ENCODE measurements around the gene TMPRSS3.

Gene TMPRSS3

DNA sequence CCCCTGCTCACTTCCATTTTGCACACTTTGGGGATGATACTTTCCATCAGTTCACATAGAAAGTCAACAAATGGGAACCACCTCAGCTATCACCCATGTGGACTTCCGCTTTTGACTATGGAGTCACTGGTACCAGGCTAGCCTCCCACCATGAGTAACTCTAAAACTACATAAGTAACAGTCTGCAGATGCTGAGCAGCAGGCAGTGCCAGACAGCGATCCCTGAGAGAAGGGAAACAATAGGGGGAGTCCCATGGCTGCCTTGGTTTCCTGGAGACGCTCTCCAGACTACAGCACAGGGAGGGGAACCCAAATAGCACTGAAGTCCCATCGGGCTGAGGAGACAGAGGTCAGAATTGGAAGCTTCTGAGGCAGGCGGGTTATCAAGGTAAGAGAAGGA, 42.2 kb downstream of the TMPRSS3 start:
- in situ Hi-C loops (cut with MboI; ENCODE audit: low sequenced_read_pairs) = no loop called here

DNA sequence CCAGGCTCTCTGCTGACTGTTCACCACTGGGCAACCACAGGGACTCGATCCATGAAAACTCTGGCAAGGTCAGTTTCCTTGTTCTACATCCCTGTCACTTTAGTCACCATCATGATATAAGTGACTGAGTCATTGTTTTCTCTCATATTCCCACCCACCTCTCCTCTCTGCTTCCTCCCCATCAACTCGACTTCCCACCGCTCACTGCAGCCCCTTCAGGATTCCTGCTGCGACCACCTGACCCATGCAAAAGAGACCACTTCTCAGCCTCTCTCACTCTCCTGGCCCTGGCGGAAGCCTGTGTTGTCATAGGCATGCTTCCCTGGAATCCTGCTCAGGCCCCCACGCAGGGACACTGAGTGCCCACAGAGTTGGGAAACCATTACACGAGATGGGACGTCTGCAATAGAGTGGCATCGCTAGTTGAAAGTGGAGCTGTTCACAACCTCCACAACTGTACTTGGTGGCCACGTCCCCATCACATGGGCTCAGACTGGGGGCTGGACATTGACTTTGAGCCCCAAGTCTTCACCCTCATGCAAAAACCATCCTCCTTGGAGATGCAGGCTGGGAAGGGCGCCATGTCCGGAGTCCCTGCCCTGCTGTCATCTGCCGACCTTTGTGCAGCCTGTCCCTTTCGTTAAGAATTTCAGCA, 43.3 kb downstream of the TMPRSS3 start:
- in situ Hi-C loops (cut with MboI; ENCODE audit: low sequenced_read_pairs) = no loop called here

DNA sequence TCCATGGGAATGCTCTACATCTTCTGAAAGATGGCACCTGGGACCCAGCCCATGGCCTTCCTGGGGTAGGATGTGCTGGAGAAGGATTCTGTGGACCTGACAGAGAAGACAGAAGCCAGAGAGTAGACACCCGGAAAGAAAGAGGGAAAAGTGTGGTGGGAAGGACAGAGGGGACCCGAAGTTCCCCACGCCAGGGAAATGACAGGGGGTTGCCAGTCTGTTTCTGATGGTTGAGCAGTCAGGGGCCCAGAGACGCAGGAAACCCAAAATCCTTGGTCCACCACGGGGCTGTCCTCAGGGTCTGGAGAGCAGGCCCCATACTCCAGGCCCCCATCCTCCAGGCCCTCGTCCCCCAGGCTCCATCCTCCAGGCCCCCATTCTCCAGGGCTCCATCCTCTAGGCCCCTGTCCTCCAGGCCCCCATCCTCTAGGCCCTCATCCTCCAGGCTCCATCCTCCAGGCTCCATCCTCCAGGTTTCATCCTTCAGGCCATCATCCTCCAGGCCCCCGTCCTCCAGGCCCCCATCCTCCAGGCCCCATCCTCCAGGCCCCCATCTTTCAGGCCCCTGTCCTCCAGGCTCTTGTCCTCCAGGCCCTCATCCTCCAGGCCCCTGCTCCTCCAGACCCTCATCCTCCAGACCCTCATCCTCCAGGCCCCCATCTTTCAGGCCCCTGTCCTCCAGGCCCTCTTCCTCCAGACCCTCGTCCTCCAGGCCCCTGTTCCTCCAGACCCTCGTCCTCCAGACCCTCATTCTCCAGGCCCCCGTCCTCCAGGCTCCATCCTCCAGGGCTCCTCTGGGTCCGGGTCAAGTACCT, 44.0 kb downstream of the TMPRSS3 start:
- in situ Hi-C loops (cut with MboI; ENCODE audit: low sequenced_read_pairs) = no loop called here

DNA sequence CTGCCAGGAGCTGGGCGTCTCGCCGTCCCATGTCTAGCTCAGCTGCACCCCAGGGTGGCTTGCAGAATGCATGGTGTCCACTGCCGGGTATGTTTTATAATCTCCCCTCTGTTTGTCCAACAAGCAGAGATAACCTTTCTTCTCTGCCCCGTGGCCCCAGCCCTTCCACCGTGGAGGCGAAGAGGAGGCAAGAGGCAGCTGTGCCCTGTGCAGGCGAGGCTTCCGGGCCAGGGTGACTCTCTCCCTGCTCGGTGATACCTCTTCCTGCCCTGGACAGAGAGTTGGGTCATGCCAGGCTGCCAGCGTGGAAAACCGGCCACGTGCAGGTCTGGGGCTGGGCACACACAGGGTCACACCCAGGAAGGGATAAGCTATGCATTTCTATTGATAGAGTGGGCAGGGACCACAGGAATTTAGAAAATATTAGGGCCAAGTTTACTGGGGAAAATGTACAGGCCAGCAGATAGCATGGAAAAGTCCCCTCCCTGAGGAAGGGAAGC, 44.9 kb downstream of the TMPRSS3 start, which contains the start of gene TFF2:
TSS of gene TFF2 (minus strand) at position 68 of the 500 bp plus-strand sequence. CDS start at position 31, 37 bp downstream.
- in situ Hi-C loops (cut with MboI; ENCODE audit: low sequenced_read_pairs) = no loop called here

DNA sequence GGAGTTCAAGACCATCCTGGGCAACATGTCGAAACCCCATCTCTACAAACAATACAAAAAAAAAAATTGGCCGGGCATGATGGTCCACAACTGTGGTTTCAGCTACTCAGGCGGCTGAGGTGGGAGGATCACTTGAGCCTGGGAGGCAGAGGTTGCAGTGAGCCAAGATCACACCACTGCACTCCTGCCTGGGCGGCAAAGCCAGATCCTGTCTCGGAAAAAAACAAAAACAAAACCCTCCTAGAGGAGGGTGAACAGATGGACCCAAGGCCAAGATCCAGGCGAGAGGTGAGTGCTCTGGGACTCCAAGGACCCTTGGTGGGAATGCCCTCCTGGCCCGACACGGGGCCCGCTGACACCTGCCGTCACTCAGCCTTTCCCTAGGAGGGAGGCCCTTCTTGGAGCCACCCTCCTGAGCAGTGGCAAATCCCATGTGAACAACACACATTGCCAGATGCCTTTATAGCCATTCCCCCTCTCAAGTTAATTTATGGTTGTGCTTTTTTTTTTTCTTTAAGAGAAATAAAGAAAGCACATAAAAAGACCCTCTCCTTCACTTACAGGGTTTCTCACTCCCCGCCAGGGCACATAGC, 45.4 kb downstream of the TMPRSS3 start:
- in situ Hi-C loops (cut with MboI; ENCODE audit: low sequenced_read_pairs) = no loop called here

DNA sequence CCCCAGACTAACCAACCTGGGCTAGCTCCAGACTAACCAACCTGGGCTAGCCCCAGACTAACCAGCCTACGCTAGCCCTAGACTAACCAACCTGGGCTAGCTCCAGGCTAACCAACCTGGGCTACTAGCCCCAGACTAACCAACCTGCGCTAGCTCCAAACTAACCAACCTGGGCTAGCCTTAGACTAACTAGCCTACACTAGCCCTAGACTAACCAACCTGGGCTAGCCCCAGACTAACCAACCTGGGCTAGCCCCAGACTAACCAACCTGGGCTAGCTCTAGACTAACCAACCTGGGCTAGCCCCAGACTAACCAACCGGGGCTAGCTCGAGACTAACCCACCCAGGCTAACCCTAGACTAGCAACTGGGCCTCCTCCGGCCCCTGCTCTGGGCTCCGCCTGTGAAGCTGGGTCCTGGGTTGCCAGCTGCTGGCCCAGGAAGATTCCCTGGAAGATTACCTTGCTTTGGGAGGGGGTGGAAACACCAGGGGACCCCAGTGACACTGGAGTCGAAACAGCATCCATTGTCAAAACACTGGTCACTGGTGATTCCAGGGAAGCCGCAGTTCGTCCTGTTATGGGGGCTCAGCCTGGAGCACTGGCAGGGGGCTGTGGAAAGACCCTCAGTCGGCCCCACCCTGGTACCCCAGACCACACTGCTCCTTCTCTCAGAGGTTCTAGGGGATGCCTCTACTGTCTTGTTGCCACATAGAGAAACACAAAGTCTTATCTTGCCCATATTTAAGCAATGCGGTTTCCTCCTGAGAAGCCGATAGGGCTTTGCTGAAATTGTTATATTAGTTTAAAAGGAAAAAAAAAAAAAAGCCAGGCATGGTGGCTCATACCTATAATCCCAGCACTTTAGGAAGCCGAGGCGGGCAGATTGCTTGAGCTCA, 46.2 kb downstream of the TMPRSS3 start:
- in situ Hi-C loops (cut with MboI; ENCODE audit: low sequenced_read_pairs) = no loop called here

DNA sequence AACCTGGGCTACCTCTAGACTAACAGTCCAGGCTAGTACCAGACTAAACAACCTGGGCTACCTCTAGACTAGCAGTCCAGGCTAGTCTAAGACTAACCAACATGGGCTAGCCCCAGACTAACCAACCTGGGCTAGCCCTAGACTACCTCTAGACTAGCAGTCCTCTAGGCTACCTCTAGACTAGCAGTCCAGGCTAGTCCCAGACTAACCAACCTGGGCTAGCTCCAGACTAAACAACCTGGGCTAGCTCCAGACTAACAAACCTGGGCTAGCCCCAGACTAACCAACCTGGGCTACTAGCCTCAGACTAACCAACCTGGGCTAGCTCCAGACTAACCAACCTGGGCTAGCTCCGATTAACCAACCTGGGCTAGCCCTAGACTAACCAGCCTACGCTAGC, 47.1 kb downstream of the TMPRSS3 start:
- in situ Hi-C loops (cut with MboI; ENCODE audit: low sequenced_read_pairs) = no loop called here

DNA sequence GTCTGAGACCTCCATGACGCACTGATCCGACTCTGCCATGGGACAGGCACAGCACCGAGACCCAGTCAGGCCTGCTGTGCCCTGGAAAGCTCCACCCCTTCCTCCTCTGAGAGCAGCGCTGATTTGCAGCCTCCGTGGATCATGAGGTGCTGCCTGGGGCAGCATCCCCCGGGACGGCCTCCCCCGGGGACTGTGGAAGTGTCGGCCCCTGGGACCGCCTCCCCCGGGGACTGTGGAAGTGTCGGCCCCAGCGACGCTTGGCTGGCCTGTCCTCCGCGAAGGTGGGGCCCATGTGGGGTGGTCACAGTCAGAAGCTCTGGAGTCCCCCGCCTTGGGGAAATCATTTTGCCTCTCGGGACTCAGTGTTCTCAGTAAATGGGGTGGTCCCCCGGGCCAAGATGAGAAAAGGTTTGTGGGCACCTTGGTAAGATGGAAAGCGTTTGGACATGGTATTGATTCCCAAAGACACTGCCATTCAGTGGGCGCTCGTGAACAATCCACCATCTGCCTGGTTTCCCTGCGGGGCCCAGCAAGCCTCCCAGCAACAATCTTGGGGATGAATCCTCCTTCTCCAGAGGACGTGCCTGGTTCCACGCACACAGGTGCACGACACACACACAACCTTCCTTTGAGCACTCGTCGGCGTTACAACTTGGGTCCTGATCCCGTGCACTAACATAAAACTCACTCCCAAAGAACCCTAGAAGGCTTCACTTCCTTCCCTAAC, 48.1 kb downstream of the TMPRSS3 start:
- in situ Hi-C loops (cut with MboI; ENCODE audit: low sequenced_read_pairs) = no loop called here

DNA sequence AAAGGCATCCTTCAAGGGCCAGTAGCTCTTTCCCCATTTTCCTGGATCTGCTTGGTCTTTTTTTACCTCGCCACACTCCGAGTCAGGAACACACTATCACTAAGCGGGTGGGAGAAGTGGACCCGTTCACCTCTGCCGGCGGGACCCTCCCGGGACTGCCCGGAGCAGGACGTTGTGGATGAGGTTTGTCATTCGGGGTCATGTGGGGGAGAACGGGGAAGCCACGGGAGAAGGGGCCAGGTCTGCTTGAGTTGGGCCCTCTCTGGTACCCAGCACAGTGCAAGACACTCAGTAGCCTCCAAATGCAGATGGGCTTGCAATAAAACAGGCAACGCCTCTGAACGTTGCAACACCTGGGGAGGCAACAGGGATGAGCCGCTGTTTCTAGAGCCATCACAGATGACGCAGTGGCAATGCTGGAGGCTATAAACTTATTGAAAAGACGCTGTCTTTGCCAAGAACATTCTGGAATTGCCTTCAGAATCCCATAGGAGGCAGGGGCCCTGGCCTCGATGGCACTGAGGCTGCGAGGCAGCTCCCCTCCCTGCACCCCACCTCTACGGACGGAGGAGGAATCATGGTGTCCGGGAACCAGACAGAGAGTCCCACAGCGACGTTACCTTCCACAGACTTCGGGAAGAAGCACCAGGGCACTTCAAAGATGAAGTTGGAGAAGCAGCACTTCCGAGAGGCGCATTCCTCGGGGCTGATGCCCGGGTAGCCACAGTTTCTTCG, 48.8 kb downstream of the TMPRSS3 start:
- in situ Hi-C loops (cut with MboI; ENCODE audit: low sequenced_read_pairs) = no loop called here

DNA sequence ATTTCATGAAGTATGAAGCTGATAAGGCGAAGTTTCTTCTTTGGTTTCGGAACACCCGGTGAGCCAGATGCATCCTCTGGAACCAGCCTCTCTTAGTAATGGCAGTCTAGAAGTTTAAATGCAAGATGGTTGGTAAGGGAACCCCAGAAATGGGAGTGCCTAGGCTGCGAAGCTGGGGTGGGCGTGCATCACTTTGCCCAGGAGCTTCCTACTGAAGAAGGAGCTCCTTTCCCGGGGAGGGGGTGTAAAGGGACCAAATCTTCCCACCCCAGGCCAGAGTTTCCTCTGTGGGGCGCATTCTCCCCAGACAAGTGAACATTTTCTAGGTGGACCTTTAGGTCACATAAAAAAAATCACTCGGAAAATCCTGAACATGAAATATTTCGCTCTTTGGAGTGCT, 49.4 kb downstream of the TMPRSS3 start:
- in situ Hi-C loops (cut with MboI; ENCODE audit: low sequenced_read_pairs) = no loop called here

DNA sequence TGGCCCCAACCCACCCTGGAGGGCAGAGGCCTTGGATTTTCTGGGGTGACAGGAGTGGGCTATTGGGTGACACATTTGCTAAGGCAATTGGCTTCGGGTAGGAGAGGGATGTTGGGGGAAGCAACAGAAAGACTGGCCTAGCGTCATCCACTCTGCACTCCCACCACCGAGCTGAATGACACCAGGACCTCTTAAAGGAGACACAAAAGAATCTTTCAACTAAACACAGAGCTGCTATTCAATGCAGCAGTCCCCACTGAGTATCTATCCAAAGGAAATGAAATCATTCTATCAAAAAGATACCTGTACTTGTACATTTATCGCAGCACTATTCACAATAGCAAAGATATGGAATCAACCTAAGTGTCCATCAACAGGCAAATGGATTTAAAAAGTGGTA, 51.2 kb downstream of the TMPRSS3 start:
- in situ Hi-C loops (cut with MboI; ENCODE audit: low sequenced_read_pairs) = no loop called here

DNA sequence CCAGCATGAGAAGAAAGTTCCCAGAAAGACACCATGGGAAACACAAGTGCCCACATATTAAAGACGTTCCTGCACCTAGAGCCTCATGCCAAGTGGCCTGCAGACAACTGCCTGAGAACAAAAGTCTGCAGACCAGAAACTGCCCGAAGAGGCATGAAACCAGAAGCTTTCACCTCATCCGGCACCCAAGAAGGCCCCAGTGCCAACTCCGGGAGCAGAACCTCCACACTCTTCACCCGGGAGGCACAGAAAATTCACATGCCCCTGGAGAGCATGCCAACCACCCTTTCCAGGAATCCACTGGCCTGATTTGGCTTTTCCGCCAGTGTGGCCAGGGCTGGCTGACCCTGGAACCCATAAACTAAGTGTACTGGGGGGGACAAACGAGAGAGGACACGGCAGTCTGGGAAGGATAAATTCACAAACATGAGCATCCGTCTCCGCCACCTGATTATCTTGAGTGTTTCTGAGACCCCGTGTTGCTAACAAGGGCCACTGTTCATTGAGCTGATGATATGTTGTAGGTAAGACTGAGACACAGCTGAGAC, 51.8 kb downstream of the TMPRSS3 start:
- in situ Hi-C loops (cut with MboI; ENCODE audit: low sequenced_read_pairs) = no loop called here

DNA sequence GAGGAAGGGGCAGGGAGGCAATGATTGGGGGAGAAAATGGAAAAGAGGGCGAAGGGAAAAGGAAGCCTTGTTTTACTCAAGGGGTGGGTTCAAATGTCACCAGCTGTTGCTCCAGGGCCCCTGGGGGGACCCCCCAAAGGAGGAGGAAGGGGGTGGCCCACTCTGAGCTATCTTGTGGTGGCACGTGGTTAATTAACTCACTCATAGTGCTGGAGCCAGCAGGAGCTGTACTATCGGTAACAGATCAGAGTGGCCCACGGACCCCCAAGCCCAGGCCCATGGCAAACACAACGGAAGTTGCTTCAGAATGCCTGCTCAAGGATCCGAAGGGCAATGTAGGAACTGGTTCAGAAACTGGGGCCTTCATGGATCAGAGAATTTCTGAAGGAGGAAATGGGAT, 52.3 kb downstream of the TMPRSS3 start:
- in situ Hi-C loops (cut with MboI; ENCODE audit: low sequenced_read_pairs) = no loop called here

DNA sequence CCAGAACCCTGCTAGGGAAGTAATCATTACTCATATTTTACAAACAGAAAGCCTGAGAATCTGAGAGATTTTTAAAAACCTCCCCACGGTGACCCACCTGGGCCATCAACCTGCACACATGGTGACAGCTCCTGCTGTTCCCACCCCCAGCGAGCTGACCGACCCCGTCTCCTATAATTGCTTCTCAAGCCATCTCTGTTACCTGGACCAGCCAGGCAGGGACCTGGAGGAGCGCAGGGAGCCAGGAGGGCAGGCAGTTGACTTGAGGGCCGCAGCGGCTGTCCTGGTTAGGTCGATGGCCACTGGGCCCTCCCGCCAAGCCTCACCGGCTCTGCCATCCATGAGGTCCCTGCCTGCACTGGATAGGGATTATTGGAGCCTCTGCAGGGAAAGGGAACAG, 52.8 kb downstream of the TMPRSS3 start:
- in situ Hi-C loops (cut with MboI; ENCODE audit: low sequenced_read_pairs) = no loop called here

DNA sequence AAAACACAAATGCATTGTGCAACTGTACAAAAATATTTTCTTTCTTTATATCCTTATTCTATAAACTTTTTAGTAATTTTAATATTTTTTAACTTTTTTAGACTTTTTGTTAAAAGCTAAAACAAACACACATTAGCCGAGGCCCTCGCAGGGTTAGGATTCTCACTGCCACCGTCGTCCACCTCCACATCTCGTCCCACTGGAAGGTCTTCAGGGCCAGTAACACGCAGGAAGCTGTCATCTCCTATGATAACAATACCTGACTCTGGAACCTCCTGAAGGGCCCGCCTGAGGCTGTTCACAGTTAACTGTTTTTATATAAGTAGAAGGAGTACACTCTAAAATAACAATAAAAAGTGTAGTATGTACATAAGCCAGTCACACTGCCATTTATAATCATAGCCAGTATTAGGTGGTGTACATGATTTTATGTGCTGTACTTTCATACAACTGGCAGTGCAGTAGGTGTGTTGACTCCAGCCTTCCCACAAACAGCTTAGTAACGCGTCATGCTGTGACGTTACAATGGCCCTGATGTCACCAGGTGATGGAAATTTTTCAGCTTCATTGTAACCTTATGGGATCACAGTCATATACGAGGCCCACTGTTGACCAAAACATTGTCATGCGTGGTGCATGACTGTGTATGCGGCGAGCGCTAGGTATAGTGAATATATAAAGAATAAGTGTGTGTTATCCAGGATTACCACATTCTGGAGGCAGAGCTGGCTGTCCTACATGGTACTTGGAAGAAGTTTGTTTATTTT, 53.9 kb downstream of the TMPRSS3 start:
- in situ Hi-C loops (cut with MboI; ENCODE audit: low sequenced_read_pairs) = no loop called here

DNA sequence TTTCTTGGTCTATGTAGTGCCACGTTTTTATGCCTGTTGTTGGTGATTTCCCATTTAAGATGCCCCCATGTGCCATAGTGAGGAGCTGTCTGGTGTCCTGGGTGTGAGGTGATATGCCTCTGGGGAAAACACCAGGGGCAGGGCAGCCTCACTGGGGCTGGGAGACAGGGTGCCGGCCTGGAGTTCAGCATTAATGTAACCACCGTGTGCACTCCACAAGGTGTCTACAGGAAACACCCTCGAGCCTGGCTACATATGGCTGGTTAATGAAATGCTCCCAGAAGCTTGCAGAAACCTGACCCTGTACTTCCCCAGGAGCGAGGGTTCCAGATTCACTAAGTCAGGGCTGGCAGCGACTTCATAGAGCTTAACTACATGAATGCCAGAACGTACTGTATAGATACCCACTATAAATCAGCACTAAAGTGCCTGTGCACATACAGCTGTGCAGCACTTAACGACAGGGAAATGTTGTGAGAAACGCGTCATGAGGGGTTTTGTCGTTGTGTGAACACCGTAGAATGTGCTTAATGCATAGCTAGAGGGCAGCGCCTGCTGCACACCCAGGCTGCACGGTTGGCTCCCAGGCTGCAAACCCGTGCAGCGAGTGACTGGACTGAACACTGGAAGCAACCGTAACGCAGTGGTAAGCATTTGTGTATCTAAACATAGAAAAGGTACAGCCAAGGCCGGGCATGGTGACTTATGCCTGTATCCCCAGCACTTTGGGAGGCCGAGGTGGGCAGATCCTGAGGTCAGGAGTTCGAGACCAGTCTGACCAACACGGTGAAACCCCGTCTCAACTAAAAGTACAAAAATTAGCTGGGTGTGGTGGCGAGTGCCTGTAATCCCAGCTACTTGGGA, 55.4 kb downstream of the TMPRSS3 start:
- in situ Hi-C loops (cut with MboI; ENCODE audit: low sequenced_read_pairs) = no loop called here
